ENCODE results near the gene JMJD1C. TPM values are rescaled to one million over a fixed set of nuclear protein-coding genes. Genes with fewer than 3 reads are reported as not detected.
"Not testable (repeated sequence)": the region's sequence is repeated elsewhere in the genome, so short reads cannot be mapped to it uniquely, and the experiment has no call there.

Gene JMJD1C
- total RNA-seq, 1 donor from 2014 or later, result 143 TPM

DNA sequence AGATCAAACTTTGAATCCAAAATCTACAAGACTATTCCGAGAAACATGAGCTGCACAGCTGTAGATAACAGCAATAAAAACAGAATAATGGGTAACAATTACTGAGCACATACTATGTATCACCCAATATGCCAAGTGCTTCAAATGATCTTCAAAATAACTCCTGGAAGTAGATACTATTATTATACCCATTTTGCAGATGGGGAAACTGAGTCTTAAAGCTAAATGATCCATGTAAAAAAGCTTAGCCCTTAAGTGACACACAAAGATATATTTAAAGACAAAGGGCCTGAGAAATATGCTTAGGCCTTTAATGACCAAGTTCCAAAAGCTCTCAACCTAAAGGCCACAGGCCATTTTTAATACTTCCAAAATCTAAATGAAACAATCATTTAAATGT is 37.1 kb upstream of the JMJD1C start:
- Mint-ChIP-seq H3K4me1 (peaks cover 12% of the 10 kb centered on the region), H3K27me3 (ENCODE audit: insufficient read depth, low read depth) (peaks cover 2% of the 10 kb centered on the region), H3K4me3 (no peak overlapping the region), H3K36me3 (peaks cover 40% of the 10 kb centered on the region), H3K27ac (no peak overlapping the region), H3K9me3 (peaks cover 15% of the 10 kb centered on the region)
- H3K27ac ChIP-seq, result no peak overlapping the region
- H3K4me2 ChIP-seq, result no peak overlapping the region
- no peak overlapping the region for H3K9ac ChIP-seq
- H4K20me1 ChIP-seq (ENCODE audit: low read depth), result peaks cover 33% of the 10 kb centered on the region
- peaks cover 12% of the 10 kb centered on the region for H3F3A ChIP-seq (ENCODE audit: low read depth)
- TF ChIP-seq EZH2 (IDR thresholded peaks at IDR 0.05) (no peak), EZH2phosphoT487 (IDR thresholded peaks at IDR 0.05) (no peak)
- TF ChIP-seq, protein P1, sequence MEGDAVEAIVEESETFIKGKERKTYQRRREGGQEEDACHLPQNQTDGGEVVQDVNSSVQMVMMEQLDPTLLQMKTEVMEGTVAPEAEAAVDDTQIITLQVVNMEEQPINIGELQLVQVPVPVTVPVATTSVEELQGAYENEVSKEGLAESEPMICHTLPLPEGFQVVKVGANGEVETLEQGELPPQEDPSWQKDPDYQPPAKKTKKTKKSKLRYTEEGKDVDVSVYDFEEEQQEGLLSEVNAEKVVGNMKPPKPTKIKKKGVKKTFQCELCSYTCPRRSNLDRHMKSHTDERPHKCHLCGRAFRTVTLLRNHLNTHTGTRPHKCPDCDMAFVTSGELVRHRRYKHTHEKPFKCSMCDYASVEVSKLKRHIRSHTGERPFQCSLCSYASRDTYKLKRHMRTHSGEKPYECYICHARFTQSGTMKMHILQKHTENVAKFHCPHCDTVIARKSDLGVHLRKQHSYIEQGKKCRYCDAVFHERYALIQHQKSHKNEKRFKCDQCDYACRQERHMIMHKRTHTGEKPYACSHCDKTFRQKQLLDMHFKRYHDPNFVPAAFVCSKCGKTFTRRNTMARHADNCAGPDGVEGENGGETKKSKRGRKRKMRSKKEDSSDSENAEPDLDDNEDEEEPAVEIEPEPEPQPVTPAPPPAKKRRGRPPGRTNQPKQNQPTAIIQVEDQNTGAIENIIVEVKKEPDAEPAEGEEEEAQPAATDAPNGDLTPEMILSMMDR (IDR thresholded peaks at IDR 0.05), result no peak
- no peaks in the 10 kb centered on the region for H3K27me3 ChIP-seq
- no peak overlapping the region for H3K4me3 ChIP-seq
- peaks cover 2% of the 10 kb centered on the region for H3K36me3 ChIP-seq
- no peak overlapping the region for H2AFZ ChIP-seq (replicated peaks)
- peaks cover 100% of the 10 kb centered on the region for H3K79me2 ChIP-seq (ENCODE audit: low read depth)
- H3K9me3 ChIP-seq (ENCODE audit: low read depth), result no peaks in the 10 kb centered on the region
- no peak for DNase-seq (ENCODE audit: low spot score)
- H3K4me1 ChIP-seq, result peaks cover 15% of the 10 kb centered on the region

DNA sequence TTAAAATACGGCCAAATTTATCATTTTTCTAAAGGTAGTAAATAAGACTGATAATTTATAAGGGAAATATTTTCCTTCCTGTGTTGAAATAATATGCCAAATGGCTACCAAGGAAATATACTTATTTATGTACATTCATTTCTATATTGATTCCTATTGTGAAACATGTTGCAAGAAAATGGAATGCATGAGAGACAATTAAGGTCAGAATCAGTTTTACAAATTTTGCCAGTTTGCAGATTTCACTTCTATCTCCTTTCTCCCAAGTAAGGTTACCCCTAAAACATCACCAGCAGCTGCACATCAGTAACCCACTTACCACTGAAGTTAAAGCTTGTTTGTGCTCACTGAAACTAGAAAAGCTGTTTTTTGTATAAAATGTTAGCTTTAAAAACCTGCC is 36.2 kb upstream of the JMJD1C start:
- no peak for DNase-seq (ENCODE audit: low spot score)
- no peaks in the 10 kb centered on the region for H3K27me3 ChIP-seq
- Mint-ChIP-seq H3K27ac (no peak overlapping the region), H3K36me3 (peaks cover 37% of the 10 kb centered on the region), H3K27me3 (ENCODE audit: insufficient read depth, low read depth) (no peaks in the 10 kb centered on the region), H3K9me3 (peaks cover 13% of the 10 kb centered on the region), H3K4me3 (no peak overlapping the region), H3K4me1 (peaks cover 12% of the 10 kb centered on the region)
- no peak overlapping the region for H3K4me2 ChIP-seq
- H3K4me1 ChIP-seq, result peaks cover 15% of the 10 kb centered on the region
- H3F3A ChIP-seq (ENCODE audit: low read depth), result peaks cover 12% of the 10 kb centered on the region
- no peak overlapping the region for H3K27ac ChIP-seq
- H3K79me2 ChIP-seq (ENCODE audit: low read depth), result peaks cover 100% of the 10 kb centered on the region
- no peaks in the 10 kb centered on the region for H3K36me3 ChIP-seq
- no peak for TF ChIP-seq EZH2 (IDR thresholded peaks at IDR 0.05)
- TF ChIP-seq EZH2phosphoT487 (IDR thresholded peaks at IDR 0.05), result no peak
- TF ChIP-seq, protein P1 (IDR thresholded peaks at IDR 0.05), result no peak
- H3K9ac ChIP-seq, result no peak overlapping the region
- H3K9me3 ChIP-seq (ENCODE audit: low read depth), result no peaks in the 10 kb centered on the region
- H3K4me3 ChIP-seq, result no peak overlapping the region
- H4K20me1 ChIP-seq (ENCODE audit: low read depth), result peaks cover 31% of the 10 kb centered on the region
- H2AFZ ChIP-seq (replicated peaks), result no peak overlapping the region

DNA sequence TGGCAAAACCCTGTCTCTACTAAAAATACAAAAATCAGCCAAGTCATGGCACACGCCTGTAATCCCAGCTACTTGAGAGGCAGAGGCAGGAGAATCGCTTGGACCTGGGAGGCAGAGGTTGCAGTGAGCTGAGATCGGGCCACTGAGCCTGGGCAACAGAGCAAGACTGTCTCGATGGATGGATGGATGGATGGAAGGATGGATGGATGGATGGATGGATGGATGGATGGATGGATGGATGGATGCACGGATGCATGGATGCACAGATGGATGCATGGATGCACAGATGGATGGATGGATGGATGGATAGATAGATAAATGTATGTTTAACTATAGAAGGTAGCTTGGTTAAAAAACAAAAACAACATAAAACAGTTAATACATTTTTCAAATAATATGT is 34.8 kb upstream of the JMJD1C start:
- H3K4me3 Mint-ChIP-seq, result not testable (repeated sequence)
- H3F3A ChIP-seq (ENCODE audit: low read depth), result peaks cover 12% of the 10 kb centered on the region

DNA sequence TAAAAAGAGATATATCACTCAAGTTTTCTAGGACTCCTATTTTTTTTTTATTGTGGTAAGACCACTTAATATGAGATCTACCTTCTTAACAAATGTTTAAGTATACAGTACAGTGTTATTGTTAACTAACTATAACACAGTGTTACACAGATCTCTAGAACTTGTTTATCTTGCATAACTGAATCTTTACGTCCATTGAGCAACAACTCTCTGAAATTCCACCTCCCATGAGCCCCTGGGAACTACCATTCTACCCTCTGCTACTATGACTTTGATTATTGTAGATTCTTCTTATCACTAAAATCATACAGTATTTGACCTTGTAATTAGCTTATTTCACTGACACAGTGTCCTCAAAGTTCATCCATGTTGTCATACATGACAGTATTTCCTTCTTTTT is 32.9 kb upstream of the JMJD1C start:
- H3K4me1 Mint-ChIP-seq, result no peaks in the 10 kb centered on the region
- Histone ChIP-seq H3K4me3 (no peak overlapping the region), H3K27ac (no peak overlapping the region), H3K36me3 (no peaks in the 10 kb centered on the region), H3K9ac (no peak overlapping the region), H4K20me1 (ENCODE audit: low read depth) (peaks cover 6% of the 10 kb centered on the region), H3K4me2 (no peak overlapping the region), H3F3A (ENCODE audit: low read depth) (peaks cover 6% of the 10 kb centered on the region), H2AFZ (replicated peaks) (no peak overlapping the region), H3K9me3 (ENCODE audit: low read depth) (no peaks in the 10 kb centered on the region), H3K4me1 (peaks cover 2% of the 10 kb centered on the region), H3K27me3 (no peaks in the 10 kb centered on the region), H3K79me2 (ENCODE audit: low read depth) (peaks cover 100% of the 10 kb centered on the region)
- H3K36me3 Mint-ChIP-seq, result peaks cover 51% of the 10 kb centered on the region
- DNase-seq (ENCODE audit: low spot score), result no peak
- H3K9me3 Mint-ChIP-seq, result peaks cover 25% of the 10 kb centered on the region
- TF ChIP-seq EZH2phosphoT487 (IDR thresholded peaks at IDR 0.05) (no peak), EZH2 (IDR thresholded peaks at IDR 0.05) (no peak)
- TF ChIP-seq, protein P1 (IDR thresholded peaks at IDR 0.05), result no peak
- no peaks in the 10 kb centered on the region for H3K27me3 Mint-ChIP-seq (ENCODE audit: insufficient read depth, low read depth)
- H3K27ac Mint-ChIP-seq, result no peak overlapping the region
- no peak overlapping the region for H3K4me3 Mint-ChIP-seq

More for the DNA sequence above, 34.8 kb upstream of the JMJD1C start:
- H3K27me3 Mint-ChIP-seq (ENCODE audit: insufficient read depth, low read depth); H3K9ac ChIP-seq; H3K27me3 ChIP-seq; H2AFZ ChIP-seq (replicated peaks); DNase-seq (ENCODE audit: low spot score); H3K27ac ChIP-seq; H3K9me3 ChIP-seq (ENCODE audit: low read depth); H3K4me2 ChIP-seq; H3K27ac Mint-ChIP-seq; H3K4me3 ChIP-seq; H3K4me1 Mint-ChIP-seq; H3K36me3 ChIP-seq: not testable (repeated sequence)
- peaks cover 15% of the 10 kb centered on the region for H3K4me1 ChIP-seq
- H3K36me3 Mint-ChIP-seq, result peaks cover 45% of the 10 kb centered on the region
- peaks cover 21% of the 10 kb centered on the region for H3K9me3 Mint-ChIP-seq
- H3K79me2 ChIP-seq (ENCODE audit: low read depth), result peaks cover 100% of the 10 kb centered on the region
- peaks cover 24% of the 10 kb centered on the region for H4K20me1 ChIP-seq (ENCODE audit: low read depth)
